GM15510 (cell line): Measurements from ENCODE around the gene ADAMTS9.

ENCODE experiments used
- POLR2A ChIP-seq: IDR thresholded peaks from 3 replicates; pipeline ENCODE4 v1.6.1; 2011; ENCODE audit warnings: borderline replicate concordance; ENCODE audit not compliant: insufficient read length; ENCODE audit errors: extremely low read depth

The ADAMTS9 gene

DNA sequence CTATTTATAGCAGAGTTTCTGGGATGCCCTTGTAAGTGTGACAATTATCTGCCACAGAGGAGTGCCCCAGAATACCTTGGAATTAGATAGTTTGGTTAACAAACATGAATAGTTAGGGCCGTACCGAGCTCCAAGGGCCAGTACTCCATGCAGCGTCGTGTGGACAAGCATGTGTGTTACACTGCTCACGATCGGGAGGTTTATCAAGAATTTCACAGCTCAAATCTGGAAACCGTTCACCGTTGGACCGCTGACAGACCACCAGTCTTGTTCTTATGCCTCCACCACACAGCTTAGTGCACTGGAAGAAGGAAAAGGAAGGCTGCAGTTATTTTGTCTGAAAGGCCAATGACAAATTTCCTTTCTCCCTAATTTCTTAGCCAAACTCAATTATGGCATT lies 93.7 kb downstream of the ADAMTS9 start:
- TF ChIP-seq POLR2A, result no peak

DNA sequence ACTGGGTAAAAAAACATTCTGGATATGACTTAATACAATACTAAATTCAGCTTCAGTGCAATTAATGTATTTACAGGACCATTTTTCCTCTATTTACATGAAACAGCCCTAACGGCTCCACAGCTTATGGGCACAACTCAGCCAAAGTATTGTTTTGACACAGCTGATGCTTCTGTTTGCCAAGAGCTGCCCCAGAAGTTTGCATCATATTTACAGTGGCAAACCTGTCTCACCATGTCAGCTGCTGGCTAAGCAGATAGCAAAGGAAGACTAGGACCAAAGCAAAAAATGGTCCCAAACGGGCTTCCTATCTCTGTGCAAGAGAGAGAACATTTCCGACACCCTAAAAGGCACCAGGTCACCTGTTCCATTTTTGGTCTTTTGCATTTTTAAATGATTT lies 94.5 kb downstream of the ADAMTS9 start:
- no peak for TF ChIP-seq POLR2A

DNA sequence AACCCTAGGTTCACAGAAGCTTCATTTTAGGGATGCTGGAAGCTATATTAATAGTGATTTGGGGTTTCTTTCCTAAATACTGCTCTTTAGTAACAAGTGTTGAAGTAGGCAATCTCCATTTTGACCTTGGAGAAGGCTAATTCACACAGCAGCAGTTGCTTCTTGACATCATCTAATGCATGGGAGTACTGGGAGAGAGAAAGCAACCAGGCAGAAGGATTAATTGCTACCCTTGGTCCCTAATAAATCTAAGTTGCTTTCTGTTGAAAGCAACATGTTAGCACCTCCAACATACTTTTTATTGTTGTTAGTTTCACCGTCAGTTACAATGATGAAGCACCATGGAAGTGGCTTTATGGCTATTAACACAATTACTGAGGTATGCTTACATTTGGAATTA lies 96.2 kb downstream of the ADAMTS9 start:
- no peak for TF ChIP-seq POLR2A

DNA sequence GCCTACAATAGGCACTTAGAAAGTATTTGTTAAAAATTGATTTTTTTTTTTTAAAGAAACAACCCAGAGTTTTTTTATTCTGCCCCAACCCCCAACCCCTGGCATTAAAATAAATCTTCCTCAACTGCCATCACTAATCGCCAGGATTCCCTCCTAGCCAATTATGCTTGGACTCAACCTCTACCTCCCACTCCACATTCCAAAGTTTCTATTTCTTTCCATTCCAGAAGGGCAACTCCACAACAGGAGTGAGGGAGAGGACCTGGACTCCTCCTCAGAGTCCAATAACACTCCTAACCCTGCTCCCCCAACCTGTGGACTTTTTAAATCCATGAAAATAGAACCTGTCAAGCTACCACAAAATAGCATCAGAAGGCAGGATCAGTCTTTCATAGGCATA lies 99.4 kb downstream of the ADAMTS9 start:
- TF ChIP-seq POLR2A, result no peak

GRCh38 chr3:64586952-64587351 lies 100.8 kb downstream of the ADAMTS9 start:
- no peak for TF ChIP-seq POLR2A

- no peak for TF ChIP-seq POLR2A
Observed at GRCh38 chr3:64584179-64584578, 103.6 kb downstream of the ADAMTS9 start.

DNA sequence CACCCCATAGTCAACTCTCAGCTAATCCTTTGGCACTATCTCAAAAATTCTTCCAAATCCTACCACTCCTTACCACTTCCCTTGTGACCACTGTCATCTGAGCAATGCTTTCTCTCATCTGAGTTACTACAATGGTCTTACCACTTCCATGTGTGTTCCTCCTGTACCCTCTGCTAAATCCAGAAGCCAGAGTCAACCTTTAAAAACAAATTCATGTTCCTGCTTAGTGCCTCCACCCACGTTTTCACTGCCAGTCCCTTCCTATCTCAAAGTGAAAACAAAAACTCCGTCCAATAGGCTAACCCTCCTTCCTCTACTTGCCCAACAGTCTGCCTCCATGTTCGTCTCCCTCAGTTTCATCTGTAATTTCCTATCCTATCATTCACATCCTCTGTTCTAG lies 109.0 kb downstream of the ADAMTS9 start:
- no peak for TF ChIP-seq POLR2A

GRCh38 chr3:64578062-64578770 lies 109.6 kb downstream of the ADAMTS9 start:
- no peak for TF ChIP-seq POLR2A

DNA sequence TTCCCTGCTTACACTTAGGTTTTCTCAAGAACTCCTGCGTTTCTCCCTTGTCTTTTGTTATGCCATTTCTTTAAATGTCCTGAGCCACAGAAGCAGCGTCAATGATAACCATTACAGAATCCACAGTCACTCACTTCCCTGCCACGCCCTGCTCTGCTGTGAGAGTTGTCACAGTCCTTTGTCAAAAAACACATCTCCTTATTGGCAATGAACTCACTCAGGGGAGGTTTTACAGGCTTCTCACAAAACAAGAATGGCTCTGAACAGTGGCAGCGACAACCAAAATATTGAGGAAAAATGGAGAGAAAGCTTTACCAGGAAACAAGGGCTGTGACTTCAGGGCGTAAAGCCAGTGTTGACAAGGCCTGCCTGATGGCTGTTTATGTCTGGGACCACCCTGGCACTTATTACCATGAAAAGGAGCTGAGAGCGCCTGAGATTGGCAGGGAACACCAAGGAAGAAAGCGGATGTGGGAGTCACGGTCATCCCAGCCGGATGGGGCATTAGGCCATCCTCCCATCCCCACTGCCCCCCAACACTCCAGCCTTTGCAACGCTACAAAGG lies 111.5 kb downstream of the ADAMTS9 start:
- no peak for TF ChIP-seq POLR2A

DNA sequence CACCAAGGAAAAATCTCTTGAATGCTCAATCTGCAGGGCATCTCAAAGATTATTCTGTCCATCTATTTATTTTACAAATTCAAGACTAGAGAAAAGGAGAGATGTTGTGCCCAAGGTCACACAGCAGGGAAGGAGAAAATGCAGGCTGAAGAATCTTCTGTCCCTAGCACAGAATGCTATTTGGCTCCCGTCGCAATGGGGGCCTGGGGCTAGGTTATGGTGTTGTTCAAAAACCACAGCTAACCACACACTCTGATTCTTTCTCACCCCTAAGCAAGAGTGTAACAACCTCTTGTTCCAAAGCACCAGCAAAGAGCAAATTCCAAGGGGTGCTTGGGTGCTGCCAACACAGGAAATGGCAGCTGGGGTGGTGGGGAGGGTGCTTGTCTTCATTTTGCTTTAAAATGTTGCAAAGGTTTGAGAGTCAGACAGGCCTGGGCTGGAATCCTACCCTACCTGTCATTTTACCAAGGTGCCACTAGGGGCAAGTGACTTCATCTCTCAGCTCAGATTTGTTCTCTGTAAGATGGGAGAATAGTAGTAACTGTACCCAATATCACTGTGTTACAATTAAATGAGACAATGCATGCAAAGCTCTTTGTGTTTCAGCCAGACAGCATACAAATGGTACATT lies 112.5 kb downstream of the ADAMTS9 start:
- no peak for TF ChIP-seq POLR2A

DNA sequence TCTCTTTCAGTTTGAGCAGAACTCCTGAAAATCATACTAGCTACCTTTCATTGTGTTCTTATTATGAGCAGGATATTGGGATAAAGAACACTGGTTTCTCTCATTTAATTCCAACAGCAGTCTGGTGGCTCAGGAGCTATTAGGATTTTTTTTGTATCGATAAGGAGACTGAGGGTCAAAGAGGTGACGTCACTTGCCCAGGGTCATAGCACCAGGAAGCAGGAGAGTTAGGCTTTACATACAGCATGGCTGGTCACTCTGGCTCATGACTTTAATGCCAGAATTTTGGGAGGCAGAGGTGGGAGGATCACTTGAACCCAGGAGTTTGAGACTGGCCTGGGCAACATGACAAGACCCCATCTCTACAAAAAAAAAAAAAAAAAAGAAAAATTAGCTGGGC lies 113.6 kb downstream of the ADAMTS9 start:
- no peak for TF ChIP-seq POLR2A

DNA sequence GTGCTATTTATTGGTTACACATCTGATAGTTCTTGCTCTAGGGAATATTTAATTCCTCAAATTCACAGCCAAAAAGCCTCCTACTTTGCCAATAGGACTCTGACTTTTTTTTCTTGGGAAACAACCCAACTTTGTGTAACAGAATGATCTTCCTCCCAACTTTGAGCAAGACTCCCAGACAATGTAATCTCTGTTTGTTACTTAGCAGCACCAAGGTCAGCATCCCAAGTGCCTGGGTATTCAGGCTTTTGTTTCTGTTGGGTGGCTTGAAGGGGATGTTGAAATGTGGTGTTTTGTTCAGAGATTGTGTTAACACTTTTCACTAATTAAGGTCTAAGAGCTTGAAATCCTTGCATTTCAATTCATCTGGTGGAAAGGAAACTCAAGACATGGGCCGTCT lies 115.8 kb downstream of the ADAMTS9 start:
- TF ChIP-seq POLR2A, result no peak

GRCh38 chr3:64568895-64569517 lies 118.8 kb downstream of the ADAMTS9 start:
- no peak for TF ChIP-seq POLR2A

DNA sequence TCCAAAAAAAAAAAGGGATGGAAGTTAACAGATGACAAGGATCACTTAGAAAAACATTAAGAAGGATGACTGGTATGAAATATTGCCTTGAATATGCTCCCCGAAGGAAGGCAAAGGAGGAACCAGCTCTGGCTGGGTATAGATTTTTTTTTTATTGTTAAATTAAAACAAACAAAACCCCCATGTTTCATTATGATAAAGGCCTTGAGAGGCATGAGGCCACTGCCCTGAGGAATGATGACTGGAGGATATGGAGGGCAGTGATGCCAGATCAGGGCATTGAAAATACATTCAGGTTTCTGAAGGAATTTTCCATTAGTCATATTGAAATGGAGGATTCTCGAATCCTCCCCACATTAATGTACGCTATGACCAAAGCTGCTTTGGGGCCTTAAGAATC lies 120.9 kb downstream of the ADAMTS9 start:
- no peak for TF ChIP-seq POLR2A

GRCh38 chr3:64563751-64564150 lies 124.0 kb downstream of the ADAMTS9 start:
- no peak for TF ChIP-seq POLR2A

DNA sequence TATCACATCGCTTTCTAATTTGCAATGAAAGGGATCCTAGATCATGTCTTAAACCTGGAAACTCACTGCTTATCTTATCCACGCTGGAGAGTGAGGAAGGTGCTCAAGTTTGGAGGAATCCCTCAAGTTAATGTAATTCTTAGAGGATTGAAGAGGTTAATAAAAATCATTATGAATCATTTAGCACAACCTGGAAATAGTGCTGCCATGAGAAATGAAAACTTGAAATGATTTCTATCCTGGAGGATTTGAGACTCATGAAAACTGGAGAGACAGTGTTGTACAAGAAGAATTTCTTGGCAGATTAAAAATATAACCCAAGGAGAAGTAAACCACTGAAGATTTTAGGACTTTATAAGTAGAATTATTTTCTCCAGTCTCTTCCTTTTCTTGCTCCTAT lies 125.9 kb downstream of the ADAMTS9 start:
- TF ChIP-seq POLR2A, result no peak
